ENCODE data around the gene CCDC7. TPM values are rescaled to one million over a fixed set of nuclear protein-coding genes. Genes with fewer than 3 reads are reported as not detected.

The CCDC7 gene
- total RNA-seq, 2 experiments from 2014 or later = 15.7 to 15.8 TPM

Other genes starting within 250 kb of the CCDC7 start
- gene EPC1, start 99.0 kb upstream of the CCDC7 start, total RNA-seq = 10 to 100 TPM; 40.9 to 43.5 TPM

All from activated CD8-positive, alpha-beta T cell treated with anti-CD3 and anti-CD28 coated beads, Interleukin-2, amount 10 ng/mL, durations not matched to agents 7 days and 5 days (primary cell).